HPDE6-E6E7 (cell line): ENCODE results near the gene CPM.

Source experiments
- DNase-seq: peaks from one replicate; pipeline ENCODE4 v3.0.0; 2011; ENCODE audit warnings: missing footprints; ENCODE audit errors: extremely low spot score

CPM gene

DNA sequence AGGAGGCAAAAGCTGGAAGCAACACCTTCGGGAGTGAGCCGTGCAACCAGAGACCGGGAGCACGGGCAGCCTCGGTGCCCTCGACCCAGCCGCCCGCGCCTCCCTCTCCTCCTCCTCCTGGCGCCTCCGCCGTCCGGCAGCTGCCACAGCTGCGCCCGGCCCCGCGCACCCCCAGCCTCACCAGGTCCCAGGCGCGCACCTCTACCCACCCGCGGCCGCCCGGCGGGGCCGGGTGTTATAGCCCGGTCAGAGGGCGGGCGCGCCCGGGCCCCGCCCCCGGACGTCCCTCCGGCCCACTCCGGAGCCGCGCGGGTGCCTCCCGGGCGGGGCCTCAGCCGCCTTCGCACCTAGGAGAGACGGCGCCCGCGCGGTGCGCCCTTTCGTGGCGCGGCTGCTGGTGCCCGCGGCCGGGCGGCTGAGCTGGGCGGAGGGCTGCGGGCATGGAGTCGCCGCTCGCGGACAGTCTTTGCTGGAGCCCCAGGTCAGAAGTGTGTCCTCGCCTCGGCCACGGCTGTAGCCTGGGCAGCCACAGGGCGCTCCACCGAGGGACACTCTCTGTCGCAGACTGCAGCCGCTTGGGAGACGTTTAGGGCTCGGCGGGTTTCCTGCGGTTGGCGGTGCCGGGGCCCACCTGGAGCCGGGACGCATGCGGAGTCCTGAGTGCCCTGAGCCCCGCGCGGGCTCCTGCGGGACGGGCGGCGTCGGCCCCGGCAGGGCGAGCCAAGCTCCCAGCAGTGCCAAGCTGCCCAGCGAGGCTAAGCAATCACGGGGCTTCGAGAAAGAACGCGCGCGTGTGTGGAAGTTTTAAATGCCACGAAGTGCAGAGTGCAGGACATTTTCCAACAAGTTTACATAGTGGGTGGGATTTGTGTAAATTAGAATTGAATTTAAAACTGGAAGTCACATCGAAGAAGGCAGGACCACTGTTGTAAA, at the start of gene CPM:
Gene CPM (minus strand): TSS at position 211 of the 933 bp plus-strand sequence. CDS start 334 bp downstream, outside the sequence.
- DNase-seq: peak; percentile 84

DNA sequence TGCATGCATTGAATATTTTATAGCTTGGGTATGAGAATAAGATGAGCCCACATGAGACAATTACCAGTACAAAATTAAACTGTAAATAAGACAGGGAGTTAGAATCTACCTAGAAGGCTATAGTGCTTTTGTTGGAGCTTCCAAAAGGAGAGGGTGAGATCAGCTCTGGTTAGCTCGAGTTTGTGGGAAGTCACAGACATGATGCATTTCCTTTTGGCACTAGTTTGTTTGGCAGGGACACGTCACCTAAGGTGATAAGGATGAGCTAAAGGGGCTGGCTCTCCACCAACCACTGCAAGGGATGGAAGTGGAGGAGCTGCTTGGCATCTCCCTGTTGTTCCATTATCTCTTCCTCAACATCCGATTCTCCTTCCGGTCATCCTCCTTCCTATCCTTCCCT, 48.5 kb upstream of the CPM start:
- DNase-seq: no peak

DNA sequence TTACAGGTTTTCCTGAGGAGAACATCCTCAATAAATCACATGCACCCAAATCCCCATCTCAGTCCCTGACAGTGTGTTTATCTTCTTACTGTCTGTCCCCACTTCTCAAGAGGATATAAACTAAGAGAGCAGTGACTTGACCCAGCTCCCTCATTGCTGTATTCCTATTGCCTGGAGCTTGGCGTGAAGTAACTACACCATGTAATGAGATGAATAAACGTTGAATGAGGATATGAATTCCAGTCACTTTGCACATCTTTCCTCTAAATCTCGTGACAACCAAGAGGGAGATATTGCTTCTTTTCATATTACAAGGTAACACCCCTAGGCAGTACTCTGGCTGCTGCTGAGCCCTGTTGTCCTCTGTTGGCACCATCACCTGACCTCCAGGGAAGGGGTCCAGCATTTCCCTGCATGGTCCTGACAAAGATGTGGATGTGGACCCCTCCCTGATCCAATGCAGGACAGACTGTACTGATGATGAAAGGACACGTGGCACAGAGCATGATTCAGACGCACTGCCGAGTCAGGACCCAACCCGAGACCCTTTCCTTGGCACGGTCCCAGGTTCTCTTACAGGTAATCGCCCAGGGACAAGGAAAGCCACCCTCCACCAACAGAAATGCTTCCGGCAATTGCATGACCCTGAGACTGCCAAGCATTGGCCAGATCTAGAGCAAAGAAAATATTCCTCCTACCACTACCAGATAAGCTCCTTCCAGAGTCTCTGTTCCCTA, 47.7 kb upstream of the CPM start:
- peak; percentile 51 for DNase-seq

- no peak for DNase-seq
These were observed 45.7 kb upstream of the CPM start for GRCh38 chr12:68978678-68979077.

DNA sequence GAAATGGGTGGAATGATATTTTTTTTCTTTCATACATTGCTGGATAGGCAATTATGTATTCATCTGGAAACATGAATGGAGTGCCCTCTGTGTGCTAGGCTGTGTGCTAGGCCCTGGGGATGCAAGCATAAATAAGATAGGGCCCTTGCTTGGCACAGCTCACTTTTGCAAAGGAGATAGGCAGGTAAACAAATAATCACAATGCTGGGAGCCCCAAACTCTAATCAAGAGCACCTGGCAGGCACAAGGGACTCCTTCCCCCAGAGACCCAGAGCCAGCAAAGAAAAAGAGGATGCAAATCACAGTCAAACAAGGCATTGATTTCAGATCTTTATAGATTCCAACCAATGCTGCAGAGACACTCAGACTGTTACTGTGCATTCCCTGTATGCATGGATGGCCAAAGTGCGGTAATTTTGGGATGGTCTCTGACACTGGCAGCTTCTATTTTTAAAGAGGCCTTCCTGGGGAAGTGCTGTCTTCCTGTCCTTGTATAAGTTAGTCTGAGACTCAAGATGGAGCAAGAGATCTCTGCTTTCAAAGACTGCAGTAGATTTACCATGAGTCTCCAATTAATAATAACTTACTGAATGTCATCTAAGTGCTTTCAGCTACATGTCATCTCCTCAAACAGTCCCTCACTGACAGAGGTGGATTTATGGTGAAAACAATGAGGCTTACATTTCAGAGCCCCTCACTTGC, 45.1 kb upstream of the CPM start:
- DNase-seq: no peak

GRCh38 chr12:68977335-68977734, 44.4 kb upstream of the CPM start:
- no peak for DNase-seq

DNA sequence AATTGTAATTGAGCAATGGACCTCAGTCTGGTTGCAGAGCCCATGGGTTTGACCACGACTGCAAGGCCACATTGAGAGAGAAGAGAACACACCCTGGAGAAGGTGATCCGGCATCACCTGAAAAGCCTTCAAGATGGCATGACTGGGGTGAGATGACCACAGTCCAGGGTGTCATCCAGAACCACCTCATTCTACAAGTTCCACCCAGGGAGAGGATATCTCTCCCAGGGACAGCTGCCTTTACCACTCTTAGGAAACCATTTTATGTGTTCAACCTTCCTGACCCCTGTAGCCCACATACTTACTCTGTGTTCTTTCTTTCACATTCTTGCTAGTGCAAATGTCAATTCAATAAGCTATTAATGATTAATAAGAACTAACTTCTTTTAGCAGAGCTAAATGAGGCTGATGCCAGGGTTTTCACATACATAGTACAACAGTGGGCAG, 43.4 kb upstream of the CPM start:
- no peak for DNase-seq

DNA sequence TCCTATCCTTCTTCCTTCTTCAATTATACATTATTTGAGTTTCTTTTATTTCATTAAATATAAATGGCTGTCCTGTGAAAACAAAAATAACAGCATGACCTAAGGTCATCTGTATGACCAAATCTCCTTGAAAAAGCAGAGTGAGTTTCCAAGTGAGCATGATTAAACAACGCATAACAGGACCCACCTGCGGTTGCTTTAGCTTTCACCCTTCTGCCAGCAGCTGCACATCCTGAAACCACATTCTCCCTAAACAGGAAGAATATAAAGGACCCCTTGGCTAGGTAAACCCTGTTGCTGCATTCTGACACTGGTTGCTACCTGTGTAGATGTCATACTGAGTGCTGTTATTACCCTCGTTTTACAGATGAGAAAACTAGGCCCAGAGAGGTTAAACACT, 42.8 kb upstream of the CPM start:
- no peak for DNase-seq

- DNase-seq: no peak
These were observed 39.6 kb upstream of the CPM start for GRCh38 chr12:68972595-68972994.

GRCh38 chr12:68971404-68971803, 38.4 kb upstream of the CPM start:
- peak; percentile 49 for DNase-seq

- DNase-seq: no peak
These were observed 38.0 kb upstream of the CPM start for GRCh38 chr12:68970951-68971350.

- DNase-seq: no peak
These were observed 37.3 kb upstream of the CPM start for GRCh38 chr12:68970306-68970705.

- DNase-seq: no peak
These were observed 34.1 kb upstream of the CPM start for GRCh38 chr12:68967046-68967445.

- no peak for DNase-seq
These were observed 31.1 kb upstream of the CPM start for GRCh38 chr12:68963856-68964745.

GRCh38 chr12:68962877-68963855, 30.2 kb upstream of the CPM start:
- no peak for DNase-seq

- no peak for DNase-seq
These were observed 27.0 kb upstream of the CPM start for GRCh38 chr12:68959891-68960464.

- no peak for DNase-seq
These were observed 26.3 kb upstream of the CPM start for GRCh38 chr12:68959143-68959858.

- DNase-seq: no peak
These were observed 25.4 kb upstream of the CPM start for GRCh38 chr12:68958322-68958721.

- no peak for DNase-seq
These were observed 24.3 kb upstream of the CPM start for GRCh38 chr12:68957273-68957672.
